NB4 (cell line): ENCODE results near the gene CACNA1A.

Experiments used
- CTCF ChIP-seq: IDR thresholded peaks from one replicate; pipeline ENCODE4 v1.5.1; 2012; ENCODE audit warnings: low read depth, low read length
- POLR2A ChIP-seq: IDR thresholded peaks from 2 replicates; pipeline ENCODE4 v1.6.1; 2011; ENCODE audit warnings: mild to moderate bottlenecking; ENCODE audit not compliant: insufficient read length; ENCODE audit errors: extremely low read depth

DNA sequence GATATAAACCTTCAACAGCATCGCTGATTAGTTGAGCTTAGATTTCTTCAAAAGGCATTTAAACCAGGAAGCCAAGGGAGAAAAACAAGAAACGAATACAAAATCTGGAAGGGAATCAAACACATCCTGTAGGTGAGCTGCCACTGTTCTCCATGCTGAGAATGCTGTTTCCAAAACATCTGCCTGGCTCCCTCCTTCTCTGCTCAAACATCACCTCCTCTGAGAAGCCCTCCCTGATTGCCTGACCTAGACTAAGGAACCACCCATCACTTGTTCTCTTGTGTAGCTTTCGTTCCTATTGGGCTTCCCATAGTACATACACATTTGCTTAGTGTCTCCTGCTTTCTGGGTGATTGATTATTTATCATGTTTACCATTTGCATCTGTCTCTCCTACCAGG is 152.7 kb downstream of the CACNA1A start:
- TF ChIP-seq CTCF, result no peak
- no peak for TF ChIP-seq POLR2A
